Activated CD8-positive, alpha-beta memory T cell treated with anti-CD3 and anti-CD28 coated beads, Interleukin-2, amount 10 ng/mL, durations not matched to agents 7 days and 5 days (primary cell): Measurements from ENCODE around the gene RTKN. TPM values are rescaled to one million over a fixed set of nuclear protein-coding genes. Genes with fewer than 3 reads are reported as not detected.
"Not testable (repeated sequence)": the region's sequence is repeated elsewhere in the genome, so short reads cannot be mapped to it uniquely, and the experiment has no call there.

Source experiments
- ATAC-seq: fragments of 150-1000 bp; cut with Tn5 transposase; one replicate; pipeline ENCODE4 v1.10.0; 2021; ENCODE audit warnings: moderate library complexity
- CTCF ChIA-PET: fragments of 350-600 bp; sonication (Branson Sonifier 250); formaldehyde crosslinking; loops from one replicate; lab custom pipeline; 2021; ENCODE audit warnings: antibody characterized with exemption; lab: Charles Lee
- DNase-seq: peaks from one replicate; pipeline ENCODE4 v3.0.0-alpha.2; 2020
- H3K27ac Mint-ChIP-seq: one replicate; pipeline ENCODE4 v1.8.0; 2021; ENCODE audit warnings: mild to moderate bottlenecking, mixed read lengths
- H3K27me3 Mint-ChIP-seq: one replicate; pipeline ENCODE4 v1.8.0; 2021; ENCODE audit warnings: mixed read lengths
- H3K36me3 Mint-ChIP-seq: one replicate; pipeline ENCODE4 v1.8.0; 2021; ENCODE audit warnings: mild to moderate bottlenecking, mixed read lengths
- H3K4me1 Mint-ChIP-seq: one replicate; pipeline ENCODE4 v1.8.0; 2021; ENCODE audit warnings: mixed read lengths
- H3K4me3 Mint-ChIP-seq: one replicate; pipeline ENCODE4 v1.8.0; 2021; ENCODE audit warnings: mild to moderate bottlenecking, moderate library complexity, mixed read lengths
- H3K9me3 Mint-ChIP-seq: one replicate; pipeline ENCODE4 v1.8.0; 2022; ENCODE audit warnings: low read depth, mixed read lengths
- total RNA-seq, 2 experiments: library from RNA; stranded (reverse); gene quantifications; one replicate each; pipeline ENCODE4 v1.2.3, GENCODE V29; 2021

The RTKN gene
- total RNA-seq, 2 experiments from 2014 or later = 0.50 to 1.9 TPM

DNA sequence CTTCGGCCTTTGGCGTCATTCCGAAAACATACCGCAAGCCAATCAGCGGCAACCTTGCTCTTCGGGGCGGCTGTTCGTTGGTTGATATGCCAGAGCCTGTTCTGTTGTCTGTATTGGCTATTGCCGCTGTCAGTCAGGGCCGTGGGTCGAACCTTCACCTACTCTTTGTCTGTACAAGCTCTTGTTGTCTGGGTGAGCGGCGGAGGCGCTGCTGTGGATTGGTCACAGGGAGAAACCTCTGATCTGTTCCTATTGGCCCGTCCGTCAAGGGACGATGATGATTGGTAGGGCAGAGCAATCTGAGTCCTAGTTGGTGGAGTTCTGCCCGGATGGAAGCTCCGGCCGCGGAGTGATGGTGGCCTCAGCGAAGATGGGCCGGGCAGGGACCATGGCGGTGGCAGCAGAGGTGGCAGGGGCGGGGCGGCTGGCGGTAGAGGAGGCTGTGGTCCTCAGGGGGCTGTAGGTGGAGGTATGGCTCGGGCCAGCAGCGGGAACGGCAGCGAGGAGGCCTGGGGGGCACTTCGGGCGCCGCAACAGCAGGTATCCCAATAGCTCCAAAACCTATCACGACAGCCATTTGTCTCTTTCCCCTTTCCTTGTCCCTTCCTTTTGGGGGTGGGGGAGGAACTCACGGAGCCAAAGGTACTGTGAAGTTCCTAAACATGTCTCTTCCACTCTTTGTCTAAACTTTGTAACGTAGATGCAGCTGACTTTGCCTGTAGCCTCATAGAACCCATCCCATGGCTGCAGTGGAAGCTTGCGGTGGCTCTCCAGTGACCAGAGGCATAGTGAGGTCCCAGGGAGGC lies 16.6 kb upstream of the RTKN start, which contains the start of gene WBP1:
Gene WBP1 (plus strand): TSS at position 307 of the 806 bp plus-strand sequence. CDS start 165 bp downstream, at position 472.
- Mint-ChIP-seq H3K27me3 (no peaks in the 10 kb centered on the region), H3K4me3 (peak within 1 kb of the TSS; percentile 94), H3K4me1 (peaks cover 51% of the 10 kb centered on the region), H3K36me3 (peaks cover 16% of the 10 kb centered on the region), H3K27ac (peak within 1 kb of the TSS; percentile 95), H3K9me3 (no peaks in the 10 kb centered on the region)
- DNase-seq (peak; percentile 100), ATAC-seq (peak; percentile 86)
- CTCF ChIA-PET = interaction anchor here (1.0 to 7.4 kb wide), 8 partner anchors 9 to 259 kb away, joined by 3 to 66 read pairs (median 8); partner anchors contain the start of genes AUP1, CCDC142, HTRA2 and MRPL53

DNA sequence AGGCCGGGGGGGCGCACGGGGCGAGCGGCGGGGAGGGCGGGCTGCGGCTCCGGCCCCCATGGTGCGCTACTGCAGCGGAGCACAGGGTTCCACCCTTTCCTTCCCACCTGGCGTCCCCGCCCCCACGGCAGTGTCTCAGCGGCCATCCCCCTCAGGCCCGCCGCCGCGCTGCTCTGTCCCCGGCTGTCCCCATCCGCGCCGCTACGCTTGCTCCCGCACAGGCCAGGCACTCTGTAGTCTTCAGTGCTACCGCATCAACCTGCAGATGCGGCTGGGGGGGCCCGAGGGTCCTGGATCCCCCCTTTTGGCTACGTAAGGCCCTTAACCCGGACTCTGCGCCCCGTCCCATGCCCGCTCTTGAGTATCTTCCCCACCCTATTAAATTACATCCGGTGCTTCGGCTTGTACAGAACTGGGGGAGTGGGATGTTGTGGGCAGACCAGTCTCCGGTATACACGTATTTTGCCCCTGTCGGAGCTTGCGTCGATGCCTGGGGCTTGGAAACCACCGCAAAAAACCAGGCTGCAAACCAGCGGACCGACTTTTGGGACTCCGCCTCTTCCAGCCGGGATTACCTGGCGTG lies 15.9 kb upstream of the RTKN start:
- peak; percentile 91 for DNase-seq
- Mint-ChIP-seq H3K4me1 (peaks cover 55% of the 10 kb centered on the region), H3K4me3 (peak overlapping the region; percentile 94), H3K27ac (peak overlapping the region; percentile 95), H3K36me3 (peaks cover 10% of the 10 kb centered on the region), H3K27me3 (no peaks in the 10 kb centered on the region), H3K9me3 (no peaks in the 10 kb centered on the region)
- ATAC-seq = peak; percentile 42
- CTCF ChIA-PET = interaction anchor here (1.0 to 7.4 kb wide), 9 partner anchors 10 to 259 kb away, joined by 3 to 66 read pairs (median 7); partner anchors contain the start of genes AUP1, CCDC142, HTRA2 and MRPL53

DNA sequence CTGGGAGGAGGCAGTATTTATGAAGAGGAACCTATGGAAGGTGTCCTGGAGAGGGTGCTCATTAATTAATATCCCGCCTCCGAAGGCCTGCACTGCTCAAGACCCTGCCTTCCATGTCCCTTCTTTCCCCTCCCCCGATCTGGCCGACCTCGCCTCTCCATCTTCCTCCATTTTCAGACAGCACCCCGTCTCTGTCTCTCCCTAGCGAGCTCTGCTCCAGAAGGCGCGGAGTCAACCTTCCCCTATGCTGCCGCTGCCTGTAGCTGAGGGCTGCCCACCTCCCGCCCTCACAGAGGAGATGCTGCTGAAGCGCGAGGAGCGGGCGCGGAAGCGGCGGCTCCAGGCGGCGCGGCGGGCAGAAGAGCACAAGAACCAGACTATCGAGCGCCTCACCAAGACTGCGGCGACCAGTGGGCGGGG lies 15.4 kb upstream of the RTKN start:
- CTCF ChIA-PET = interaction anchor here (1.2 to 7.4 kb wide), 8 partner anchors 9 to 109 kb away, joined by 3 to 66 read pairs (median 10); partner anchors contain the start of genes AUP1, CCDC142, HTRA2 and MOGS
- H3K9me3 Mint-ChIP-seq = no peaks in the 10 kb centered on the region
- peaks cover 59% of the 10 kb centered on the region for H3K4me1 Mint-ChIP-seq

DNA sequence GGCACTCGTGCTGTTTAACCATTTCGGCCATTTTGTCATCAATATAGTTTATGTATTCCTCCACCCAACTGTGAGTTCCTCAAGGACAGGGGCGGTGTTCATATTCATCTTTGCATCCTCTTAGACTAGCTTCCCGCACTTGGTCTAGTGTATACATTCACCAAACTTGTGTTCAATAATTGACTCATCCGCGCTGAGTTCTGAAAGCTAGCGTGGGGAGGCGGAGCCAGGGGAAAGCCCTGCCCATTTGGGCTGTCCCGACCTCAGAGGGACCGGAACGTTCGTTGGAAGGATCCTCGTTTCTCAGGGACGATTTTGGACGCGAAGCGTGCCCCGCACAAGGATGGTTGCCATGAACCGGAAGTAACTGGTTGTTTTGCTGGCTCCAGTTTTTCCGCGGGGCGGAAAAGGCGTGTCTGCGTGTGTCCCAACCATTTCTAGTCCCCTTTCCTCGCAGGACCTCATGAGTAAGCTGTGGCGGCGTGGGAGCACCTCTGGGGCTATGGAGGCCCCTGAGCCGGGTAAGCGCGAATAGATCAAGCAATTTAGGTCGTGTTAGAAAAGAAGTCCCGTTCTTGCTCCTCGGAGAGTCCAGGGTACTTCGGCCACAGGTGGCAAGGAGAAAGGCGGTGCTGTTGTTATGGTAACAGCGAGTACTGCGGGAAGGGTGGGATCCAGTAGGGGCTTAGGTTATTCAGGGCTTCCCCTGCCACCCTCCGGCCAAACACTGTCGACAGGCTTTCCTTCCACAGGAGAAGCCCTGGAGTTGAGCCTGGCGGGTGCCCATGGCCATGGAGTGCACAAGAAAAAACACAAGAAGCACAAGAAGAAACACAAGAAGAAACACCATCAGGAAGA lies 13.1 kb upstream of the RTKN start, which contains the start of gene INO80B:
Gene INO80B (plus strand): TSS at position 434 of the 858 bp plus-strand sequence. CDS start 30 bp downstream, at position 464.
- H3K4me3 Mint-ChIP-seq = peak within 1 kb of the TSS; percentile 94
- CTCF ChIA-PET = interaction anchor here (0.8 to 7.4 kb wide), 12 partner anchors 11 to 205 kb away, joined by 3 to 66 read pairs (median 4); partner anchors contain the start of genes C2orf81, CCDC142, LBX2 and MOGS
- peak; percentile 98 for DNase-seq
- H3K36me3 Mint-ChIP-seq = peaks cover 4% of the 10 kb centered on the region
- peak within 1 kb of the TSS; percentile 89 for H3K27ac Mint-ChIP-seq
- peaks cover 54% of the 10 kb centered on the region for H3K4me1 Mint-ChIP-seq
- H3K9me3 Mint-ChIP-seq = no peaks in the 10 kb centered on the region
- ATAC-seq = peak; percentile 53
- H3K27me3 Mint-ChIP-seq = no peaks in the 10 kb centered on the region

More for the DNA sequence above, 15.4 kb upstream of the RTKN start:
- Mint-ChIP-seq H3K4me3 (peak overlapping the region; percentile 94), H3K27me3 (no peaks in the 10 kb centered on the region), H3K36me3 (peaks cover 9% of the 10 kb centered on the region), H3K27ac (peak overlapping the region; percentile 95)
- DNase-seq (no peak), ATAC-seq (no peak)

DNA sequence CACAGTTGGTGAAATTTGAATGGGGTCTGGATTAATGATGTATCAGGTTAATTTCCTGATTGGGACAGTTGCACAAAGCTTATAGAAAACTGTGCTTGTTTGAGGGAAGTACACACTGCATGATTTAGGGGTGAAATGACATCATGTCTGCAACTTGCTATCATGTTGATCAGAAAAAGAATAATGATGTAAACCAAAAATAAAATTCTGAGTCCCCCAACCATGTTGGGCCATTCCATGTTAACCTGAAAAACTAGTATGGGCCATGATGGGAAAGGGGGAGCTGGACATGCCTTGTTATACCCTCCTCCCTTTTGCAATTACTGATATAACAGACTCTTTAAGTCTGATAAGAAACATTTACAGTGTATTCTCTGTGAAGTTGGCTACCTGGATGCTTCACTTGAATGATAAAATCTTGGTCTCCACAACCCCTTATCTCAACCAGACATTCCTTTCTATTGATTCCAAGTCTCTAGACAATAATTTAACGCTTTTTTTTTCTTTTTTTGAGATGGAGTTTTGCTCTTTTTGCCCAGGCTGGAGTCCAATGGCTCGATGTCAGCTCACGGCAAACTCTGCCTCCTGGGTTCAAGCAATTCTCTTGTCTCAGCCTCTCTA lies 8.9 kb upstream of the RTKN start:
- Mint-ChIP-seq H3K27ac (no peak overlapping the region), H3K4me1 (peaks cover 26% of the 10 kb centered on the region), H3K9me3 (no peaks in the 10 kb centered on the region), H3K27me3 (peaks cover 10% of the 10 kb centered on the region), H3K36me3 (peaks cover 1% of the 10 kb centered on the region), H3K4me3 (no peak overlapping the region)
- ATAC-seq (no peak), DNase-seq (no peak)
- CTCF ChIA-PET = interaction anchor here (1.2 kb wide), 1 partner anchor 43 kb away, joined by 3 read pairs; no protein-coding TSS in a partner anchor

DNA sequence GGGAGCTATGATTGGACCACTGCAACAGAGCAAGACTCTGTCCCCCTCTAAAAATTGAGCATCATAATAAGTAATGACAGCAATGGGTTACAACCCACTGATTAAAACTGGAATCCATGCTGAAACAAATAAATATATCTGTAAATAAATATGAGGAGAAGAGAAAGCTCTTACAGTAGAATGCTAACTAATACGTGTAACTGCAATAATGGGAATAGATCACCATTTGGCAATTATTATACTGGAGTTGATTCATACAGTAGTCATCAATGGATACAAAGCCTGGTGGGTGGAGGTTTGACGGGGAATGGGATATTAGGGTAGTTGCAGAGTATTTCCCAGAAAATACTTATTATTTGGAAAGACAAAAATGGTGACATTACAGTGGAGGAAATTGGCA lies 7.0 kb upstream of the RTKN start:
- CTCF ChIA-PET = no interaction called here
- no peak overlapping the region for H3K4me3 Mint-ChIP-seq
- H3K4me1 Mint-ChIP-seq = peaks cover 13% of the 10 kb centered on the region
- no peaks in the 10 kb centered on the region for H3K9me3 Mint-ChIP-seq
- H3K27ac Mint-ChIP-seq = no peak overlapping the region
- H3K36me3 Mint-ChIP-seq = no peaks in the 10 kb centered on the region
- H3K27me3 Mint-ChIP-seq = peaks cover 26% of the 10 kb centered on the region
- no peak for DNase-seq
- no peak for ATAC-seq

DNA sequence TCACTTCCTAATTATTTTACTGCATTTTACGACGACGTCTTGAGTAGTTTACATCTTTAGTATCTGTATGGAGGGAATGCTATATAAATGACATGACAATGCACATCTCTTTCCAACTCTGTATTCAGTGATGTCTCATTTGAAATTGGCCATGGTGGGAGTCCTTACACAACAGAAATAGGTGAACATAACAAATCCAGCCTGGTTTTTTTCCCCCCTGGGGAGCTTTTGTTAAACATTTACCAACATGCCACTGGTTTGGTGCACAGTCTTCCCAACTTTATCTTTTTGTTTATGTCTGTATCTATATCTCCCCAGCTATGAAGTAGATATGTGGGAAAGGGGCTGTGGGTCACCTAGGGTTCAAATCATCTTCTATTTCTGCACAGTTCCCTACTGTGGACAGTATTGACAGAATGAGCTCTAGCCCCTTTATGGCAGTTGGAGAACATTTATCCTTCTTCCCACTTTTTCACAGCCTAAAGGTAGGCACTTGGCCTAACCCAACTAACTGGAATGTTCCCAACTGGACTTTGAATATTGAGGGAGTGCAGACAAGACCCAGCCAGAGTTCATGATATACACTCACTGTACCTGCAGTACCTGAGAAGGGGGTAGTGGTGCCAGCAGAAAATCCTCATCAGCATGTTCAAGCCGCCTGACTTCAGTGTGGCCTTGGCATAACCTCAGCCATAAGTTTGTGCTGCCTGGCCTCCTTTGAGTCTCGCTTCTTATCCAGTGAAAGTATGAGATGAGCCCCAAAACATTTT lies 5.7 kb upstream of the RTKN start:
- CTCF ChIA-PET = no interaction called here
- Mint-ChIP-seq H3K27ac (no peak overlapping the region), H3K4me3 (no peak overlapping the region), H3K9me3 (no peaks in the 10 kb centered on the region), H3K27me3 (peaks cover 31% of the 10 kb centered on the region), H3K36me3 (no peaks in the 10 kb centered on the region), H3K4me1 (peaks cover 4% of the 10 kb centered on the region)
- no peak for DNase-seq
- no peak for ATAC-seq

DNA sequence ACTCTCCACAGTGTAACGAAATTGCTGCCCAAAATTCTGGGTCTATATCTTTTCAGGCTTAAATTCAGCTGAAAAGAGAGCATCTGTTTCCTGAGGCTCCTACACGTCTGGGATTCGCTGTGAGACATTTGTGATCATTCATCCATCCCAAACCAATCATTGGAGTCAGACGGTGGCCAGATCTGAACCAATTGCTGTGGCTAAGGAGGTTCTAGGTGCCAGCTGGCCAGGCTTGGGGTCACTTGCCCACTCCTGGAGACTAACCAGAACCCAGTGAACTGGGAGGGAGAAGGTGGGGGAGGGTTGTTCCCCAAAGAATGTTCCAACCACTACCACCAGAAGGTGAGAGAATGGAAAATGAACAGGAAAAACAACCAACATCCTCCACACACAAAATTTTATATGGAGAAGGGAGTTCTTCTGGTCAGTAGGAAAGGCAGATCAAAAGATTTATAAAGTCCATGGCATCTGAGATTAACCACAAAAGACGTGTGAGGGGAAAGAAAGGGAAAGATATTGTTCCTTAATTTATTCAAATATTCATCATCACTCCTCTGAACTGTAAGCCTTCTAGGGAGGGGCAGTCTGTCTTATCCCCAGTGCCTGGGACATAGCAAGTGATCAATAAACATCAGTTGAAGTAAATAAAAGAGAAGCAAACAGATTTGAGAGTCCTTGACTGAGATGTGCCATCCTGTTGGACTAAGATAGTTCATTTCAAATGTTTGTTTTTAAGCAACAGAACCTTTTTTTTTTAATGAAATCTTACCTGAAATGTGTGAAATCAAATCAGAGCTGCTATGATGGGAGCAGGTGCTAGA lies 3.0 kb upstream of the RTKN start:
- CTCF ChIA-PET = no interaction called here

DNA sequence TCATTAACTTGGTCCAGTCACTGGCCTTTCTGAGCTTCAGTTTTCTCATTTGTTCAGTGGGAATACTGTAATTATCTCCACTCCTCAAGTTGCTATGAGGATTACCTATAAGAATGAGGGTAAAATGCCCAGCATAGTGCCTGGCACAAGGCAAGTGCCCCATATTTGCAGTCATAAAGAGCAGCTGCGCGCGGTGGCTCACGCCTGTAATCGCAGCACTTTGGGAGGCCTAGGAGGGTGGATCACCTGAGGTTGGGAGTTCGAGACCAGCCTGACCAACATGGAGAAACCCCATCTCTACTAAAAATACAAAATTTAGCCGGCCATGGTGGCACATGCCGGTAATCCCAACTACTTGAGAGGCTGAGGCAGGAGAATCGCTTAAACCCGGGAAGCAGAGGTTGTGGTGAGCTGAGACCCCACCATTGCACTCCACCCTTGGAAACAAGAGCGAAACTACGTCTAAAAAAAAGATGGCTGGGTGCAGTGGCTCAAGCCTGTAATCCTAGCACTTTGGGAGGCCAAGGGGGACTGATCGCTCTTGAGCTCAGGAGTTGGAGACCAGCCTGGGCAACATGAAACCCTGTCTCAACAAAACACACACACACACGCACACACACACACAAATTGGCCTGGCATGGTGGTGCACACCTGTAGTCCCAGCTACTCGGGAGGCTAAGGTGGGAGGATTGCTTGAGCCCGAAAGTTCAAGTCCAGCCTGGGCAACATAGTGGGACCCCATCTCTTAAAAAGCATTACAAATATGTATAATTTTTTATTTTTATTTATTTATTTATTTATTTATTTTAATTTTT lies 953 bp upstream of the RTKN start:
- peaks cover 67% of the 10 kb centered on the region for H3K27me3 Mint-ChIP-seq

More for the DNA sequence above, 3.0 kb upstream of the RTKN start:
- Mint-ChIP-seq H3K4me3 (no peak overlapping the region), H3K4me1 (peaks cover 8% of the 10 kb centered on the region), H3K27ac (no peak overlapping the region), H3K9me3 (no peaks in the 10 kb centered on the region), H3K27me3 (peaks cover 52% of the 10 kb centered on the region), H3K36me3 (no peaks in the 10 kb centered on the region)
- ATAC-seq (no peak), DNase-seq (no peak)

DNA sequence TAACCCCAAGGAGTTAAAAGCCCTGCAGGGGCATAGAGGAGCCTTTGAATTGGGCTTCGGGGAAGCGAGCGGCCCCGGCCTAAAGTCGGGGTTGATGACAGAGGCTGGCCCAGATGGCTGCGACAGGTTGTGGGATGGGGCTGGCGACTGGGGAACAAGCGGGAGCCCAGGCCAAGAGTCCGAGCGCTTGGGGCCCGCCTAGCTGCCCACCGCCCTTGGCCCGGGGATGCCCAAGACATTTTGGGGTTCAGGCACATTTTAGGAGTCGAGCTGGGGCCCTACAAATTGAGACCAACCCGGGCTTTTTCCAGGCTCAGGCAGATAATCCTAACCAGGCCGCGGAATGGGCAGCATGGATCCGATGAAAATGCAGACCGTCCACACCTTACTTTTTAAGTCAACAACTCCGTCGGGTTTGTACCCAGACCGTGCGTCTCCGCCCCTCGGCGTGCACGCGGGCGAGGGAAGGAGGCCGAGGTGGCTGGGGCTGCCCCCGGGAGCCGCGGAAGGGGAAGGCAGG lies 507 bp downstream of the RTKN start:
- Mint-ChIP-seq H3K4me3 (peak overlapping the region; percentile 15), H3K27me3 (peaks cover 60% of the 10 kb centered on the region), H3K27ac (no peak overlapping the region), H3K9me3 (no peaks in the 10 kb centered on the region), H3K36me3 (no peaks in the 10 kb centered on the region), H3K4me1 (peaks cover 10% of the 10 kb centered on the region)
- CTCF ChIA-PET = interaction anchor here (1.0 kb wide), 1 partner anchor 15 kb away, joined by 3 read pairs; no protein-coding TSS in a partner anchor
- DNase-seq (no peak), ATAC-seq (no peak)

More for the DNA sequence above, 953 bp upstream of the RTKN start:
- H3K36me3 Mint-ChIP-seq, H3K27ac Mint-ChIP-seq, DNase-seq, CTCF ChIA-PET, H3K9me3 Mint-ChIP-seq, H3K4me1 Mint-ChIP-seq, ATAC-seq: not testable (repeated sequence)
- peak overlapping the region; percentile 50 for H3K4me3 Mint-ChIP-seq
